HG02970 (cell line): Measurements from ENCODE around the gene MED17.

ENCODE experiments used
- ATAC-seq: cut with Tn5 transposase; IDR thresholded peaks from one replicate; pipeline ENCODE4 v1.9.1; 2021; ENCODE audit warnings: mild to moderate bottlenecking, moderate library complexity, moderate number of reproducible peaks; ENCODE audit not compliant: unreplicated experiment, low FRiP score

MED17 gene

DNA sequence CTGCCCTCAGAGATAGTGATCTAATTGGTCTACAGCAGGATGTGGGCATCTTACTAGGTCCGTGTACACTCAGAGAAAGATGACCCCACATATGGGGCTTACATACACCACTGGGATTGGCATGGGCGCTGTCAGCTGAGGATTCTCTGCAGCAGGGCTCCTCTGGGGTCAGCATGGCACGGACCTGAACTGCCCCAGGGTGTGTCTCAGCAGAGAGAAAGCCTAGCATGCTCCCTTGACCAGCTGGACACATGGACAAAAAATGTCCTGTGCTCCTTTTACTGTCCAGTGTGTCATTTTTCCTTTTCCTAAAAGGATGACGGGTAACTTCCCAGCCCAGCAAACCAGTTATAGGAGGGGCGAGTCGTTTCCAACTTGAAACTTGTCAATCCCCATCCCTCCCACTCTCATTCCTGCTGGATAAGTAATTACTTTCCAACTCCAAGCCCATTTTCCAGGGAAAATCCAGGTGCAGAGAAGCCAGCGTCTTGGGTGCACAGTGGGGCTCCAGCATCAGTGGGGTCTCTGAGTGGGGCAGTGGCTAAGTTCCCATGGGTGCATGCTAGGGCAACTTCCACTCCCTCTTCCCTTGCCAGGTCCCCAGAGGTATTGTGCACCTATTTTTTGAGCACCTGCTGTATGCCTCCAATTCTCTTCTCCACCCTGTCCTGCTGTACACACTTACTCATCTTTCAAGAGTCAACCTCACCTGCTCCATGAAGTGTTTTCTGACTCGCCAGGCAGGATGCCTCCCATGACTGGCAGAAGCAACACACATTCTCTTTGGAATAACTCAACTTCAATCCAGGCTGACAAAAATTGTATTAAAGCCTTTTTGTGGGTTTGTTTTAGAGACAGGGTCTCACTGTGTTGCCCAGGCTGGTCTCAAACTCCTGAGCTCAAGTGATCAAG is 61.4 kb downstream of the MED17 start:
- ATAC-seq = no peak

DNA sequence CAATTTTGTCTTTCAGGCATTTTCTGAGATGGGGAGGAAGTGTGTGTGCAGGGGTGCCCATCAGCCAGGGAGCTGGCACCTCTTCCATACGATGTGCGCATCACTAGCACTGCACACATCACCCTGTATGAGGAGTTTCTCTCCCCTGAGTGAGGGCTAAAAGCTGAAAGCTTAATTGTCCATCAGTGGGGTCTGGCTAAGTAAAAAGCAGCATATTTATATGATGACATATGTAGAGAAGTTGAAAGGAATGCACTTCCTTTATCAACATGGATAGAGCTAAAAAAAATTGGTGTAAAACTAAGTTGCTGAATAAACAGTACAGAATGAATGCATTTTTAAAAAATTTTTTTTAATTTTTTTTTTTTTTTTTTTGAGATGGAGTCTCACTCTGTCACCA is 62.3 kb downstream of the MED17 start:
- no peak for ATAC-seq

DNA sequence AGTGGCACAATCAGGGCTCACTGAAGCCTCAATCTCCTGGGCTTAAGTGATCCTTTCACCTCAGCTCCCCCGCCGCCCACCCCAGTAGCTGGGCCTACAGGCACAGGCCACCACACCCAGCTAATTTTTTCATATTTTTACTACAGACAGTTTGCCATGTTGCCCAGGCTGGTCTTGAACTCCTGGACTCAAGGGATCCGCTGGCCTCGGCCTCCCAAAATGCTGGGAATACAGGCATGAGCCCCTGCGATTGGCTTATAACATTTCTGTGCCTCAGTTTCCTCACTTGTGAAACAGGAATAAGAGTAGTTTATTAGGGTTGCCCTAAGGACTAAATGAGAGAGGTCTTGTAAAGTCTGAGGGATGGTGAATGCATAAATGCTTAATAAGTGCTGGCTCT is 65.1 kb downstream of the MED17 start:
- no peak for ATAC-seq

DNA sequence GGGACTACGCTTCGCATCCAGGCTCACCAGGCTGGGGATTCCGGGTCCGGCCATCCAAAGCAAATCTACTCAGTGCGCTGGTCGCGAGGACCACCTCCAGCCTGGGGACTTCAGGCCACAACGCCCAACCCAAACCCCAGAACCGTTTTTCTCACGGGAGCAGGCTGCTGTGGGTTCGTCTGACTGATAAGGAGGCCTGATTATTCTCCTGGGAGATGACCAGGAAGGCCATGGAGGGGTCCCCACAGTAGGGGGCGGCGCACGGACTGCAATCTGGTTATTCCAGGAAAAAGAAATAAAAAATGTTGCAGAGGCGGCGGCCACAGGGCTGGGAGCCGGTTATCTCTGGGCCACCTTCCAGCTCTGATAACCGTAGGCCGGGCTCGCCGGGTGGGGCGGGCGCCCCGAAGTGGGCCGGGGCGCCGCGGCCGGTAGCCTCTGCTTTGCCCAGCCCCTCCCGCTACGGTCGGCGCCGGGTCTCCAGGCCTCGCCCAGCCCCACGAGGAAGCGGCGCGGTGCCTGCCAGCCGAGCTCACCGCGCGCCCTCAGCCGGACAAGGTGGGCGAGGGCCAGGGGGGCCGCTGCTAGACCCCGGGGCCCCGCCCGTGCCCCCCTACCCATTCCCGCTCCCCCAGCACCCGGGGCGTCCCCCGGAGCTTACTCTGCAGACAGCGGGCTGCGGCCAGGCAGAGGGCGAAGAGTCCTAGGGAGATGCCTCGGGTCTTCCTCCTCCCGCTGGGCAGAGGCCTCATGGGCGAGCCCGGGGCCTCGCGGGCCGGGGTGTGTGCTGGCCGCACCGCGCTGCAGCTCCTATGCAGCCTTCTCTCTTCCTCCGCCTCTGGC is 65.9 kb downstream of the MED17 start:
- ATAC-seq = no peak

DNA sequence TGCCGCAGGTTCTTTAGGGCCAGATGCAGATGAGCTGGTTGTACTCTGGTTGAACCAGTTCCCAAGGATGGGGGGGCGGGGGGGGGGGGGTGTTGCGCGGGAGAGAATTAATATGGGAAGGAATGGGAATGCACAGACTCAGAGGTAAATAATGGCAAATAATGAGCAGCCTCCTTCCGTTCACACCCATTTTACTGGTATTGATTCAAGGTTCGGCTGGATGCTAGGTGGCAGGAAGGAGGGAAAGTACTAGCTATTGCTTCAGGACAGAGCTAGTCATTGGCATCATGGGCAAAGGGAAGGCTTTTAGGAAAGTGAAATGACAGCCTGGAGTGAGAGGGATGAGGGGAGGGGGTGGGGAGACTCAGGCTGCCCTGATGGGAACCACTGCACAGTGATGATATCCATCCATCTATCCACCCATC is 66.5 kb downstream of the MED17 start, which contains the start of gene VSTM5:
Gene VSTM5, minus strand, starts transcription at position 25 of the 425 bp plus-strand sequence. CDS start 116 bp downstream, outside the sequence.
- no peak for ATAC-seq

DNA sequence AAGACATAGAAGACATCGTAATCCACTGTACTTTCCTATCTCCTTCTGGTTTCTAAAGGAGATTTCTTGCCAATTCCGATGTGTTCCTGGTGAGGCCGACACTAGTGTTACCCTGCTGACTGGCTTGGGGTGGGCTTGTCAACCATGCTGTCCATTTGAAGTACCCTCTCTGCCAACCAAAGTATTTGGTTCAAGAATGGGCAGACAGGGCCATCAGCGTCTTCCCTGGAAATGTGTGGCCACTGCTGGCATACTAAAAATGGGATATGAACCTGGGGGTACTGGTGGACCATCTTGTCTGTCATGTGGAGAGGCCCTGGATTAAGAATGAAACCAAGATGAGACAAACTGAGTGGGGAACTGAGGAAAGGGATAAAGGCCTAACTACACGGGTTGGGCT is 68.2 kb downstream of the MED17 start:
- no peak for ATAC-seq

DNA sequence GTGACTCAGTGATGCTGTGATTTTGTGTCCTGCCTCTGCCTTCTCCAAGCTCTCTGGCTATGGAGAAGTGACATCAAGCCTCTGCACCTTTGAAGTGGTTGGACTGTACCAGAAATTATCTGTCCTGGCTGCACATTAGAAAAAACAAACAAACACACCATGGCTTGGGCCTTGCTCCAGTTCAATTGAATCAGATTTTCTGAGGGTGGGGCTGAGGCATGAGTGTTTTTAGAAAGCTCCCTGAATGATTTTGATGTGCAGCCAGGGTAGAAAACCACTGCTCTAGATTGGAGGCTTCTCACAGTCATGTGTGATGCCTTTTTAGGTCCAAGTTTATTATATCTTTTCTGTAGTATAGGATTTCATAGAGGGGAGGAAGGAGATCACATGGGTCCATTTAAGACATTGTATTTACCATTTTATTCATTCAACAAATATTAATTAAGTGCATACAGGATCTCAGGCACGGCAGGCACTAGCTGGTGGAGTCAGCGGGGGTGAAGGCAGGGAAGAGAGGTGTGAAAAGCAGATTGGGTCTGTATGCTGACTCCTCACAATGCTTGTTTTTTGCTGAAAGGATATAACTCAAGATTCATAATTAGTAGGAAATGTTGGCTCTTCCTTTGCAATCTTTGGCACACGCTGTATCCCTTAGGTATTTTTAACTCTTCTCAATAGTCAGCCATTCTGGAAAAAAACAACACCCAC is 73.5 kb downstream of the MED17 start:
- ATAC-seq = no peak

DNA sequence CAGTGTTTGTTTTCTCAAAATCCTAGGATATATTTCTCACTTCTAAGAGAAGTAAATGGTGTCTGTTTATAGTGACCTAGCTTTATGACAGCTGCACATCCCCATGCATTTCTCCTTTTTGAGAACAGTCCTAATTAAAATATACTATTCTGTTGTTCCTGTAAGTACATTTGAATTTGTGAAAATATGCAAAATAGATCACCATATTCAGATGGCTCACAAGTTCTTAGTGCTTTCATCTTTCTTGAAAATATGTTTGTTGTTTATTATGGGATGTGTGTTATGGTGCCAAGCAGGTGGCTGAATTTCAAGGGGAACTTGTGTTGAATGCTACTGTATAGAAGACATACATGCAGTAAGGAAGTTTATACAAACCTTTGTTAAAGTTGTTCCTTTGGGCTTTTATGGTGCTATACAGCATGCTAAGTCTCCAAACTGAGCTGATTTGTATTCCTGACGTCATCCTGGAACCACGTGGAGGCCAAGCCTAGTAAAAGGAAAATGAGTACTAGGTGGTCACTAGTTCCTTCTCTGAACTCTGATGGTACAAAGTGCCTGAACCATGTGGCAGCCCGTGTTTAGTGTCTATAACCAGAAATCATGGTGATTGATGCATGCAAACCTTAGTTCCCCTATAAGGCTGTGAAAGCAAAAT is 74.2 kb downstream of the MED17 start:
- no peak for ATAC-seq

DNA sequence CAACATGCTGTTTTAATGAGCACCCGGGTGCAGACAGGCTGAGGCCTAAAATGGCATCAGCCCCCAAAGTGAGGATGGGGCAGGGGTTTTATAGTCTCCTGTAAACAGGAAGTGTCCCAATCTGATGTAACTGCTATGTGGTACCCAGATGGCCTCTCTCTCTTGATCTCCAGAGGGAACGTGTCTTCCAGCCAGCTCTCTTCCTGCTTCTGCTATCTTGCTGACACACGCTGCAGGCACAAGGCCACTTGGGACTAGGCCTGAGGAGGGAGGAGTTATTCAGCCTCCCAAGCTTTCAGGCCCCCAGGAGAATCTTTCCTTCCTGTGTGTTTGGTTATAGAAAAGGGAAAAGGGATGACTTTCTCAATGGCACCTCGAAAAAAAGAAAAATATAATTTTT is 77.7 kb downstream of the MED17 start:
- ATAC-seq = no peak
